ENCODE results near the gene HOXA3. TPM values are rescaled to one million over a fixed set of nuclear protein-coding genes. Genes with fewer than 3 reads are reported as not detected.

HOXA3 gene
- polyA plus RNA-seq, 1 donor, result 19.1 TPM

DNA sequence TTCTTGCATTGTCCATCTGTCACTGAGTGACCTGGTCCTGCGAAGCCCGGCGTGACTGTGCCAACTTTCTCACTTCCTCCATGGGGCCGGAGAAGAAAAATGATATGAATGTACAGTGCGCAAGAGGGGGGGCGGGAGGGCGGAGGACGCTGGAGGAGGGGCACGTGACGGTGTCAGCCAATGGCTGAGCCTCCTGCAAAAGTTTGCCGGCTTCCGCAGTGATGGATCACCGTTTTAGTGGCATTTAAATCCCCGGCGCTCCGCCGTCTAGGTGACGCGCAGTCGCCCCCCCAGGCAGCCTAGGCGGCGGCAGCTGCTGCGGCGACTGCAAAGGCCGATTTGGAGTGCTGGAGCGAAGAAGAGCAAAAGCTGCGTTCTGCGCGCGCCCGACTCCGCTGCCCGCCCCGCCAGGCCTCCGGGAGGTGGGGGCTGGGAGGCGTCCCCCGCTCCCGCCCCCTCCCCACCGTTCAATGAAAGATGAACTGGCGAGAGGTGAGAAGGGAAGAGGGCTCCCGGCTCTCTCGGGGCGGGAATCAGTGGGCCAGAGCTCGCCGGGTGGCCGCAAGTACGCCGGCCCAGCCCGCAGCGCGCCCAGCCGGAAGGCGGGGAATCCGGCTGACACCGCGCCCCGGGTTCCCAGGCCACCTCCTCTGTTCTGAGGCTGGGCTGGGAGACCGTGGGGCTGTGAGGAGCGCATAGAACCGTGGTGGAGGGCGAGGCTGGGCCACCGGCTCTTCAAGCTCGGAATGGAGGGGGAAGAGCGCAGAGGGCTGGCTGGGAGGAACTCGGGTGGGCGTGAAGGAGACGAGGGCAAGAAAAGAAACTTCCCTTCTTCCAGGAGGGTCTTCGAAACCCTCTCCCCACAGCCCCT, 56.3 kb downstream of the HOXA3 start, which contains the start of gene HOXA1:
TSS of gene HOXA1 (minus strand) at position 104 of the 871 bp plus-strand sequence. CDS start at position 16, 88 bp downstream.
- WGBS (ENCODE audit: insufficient coverage, low lambda C conversion rate), result no CpG with 5 or more reads among the region's 68 CpGs
- Histone ChIP-seq H3K27me3 (ENCODE audit: control insufficient read depth, insufficient read depth, low read length) (peaks cover 41% of the 10 kb centered on the region), H3K36me3 (ENCODE audit: control insufficient read depth, insufficient read depth, low read length) (peaks cover 6% of the 10 kb centered on the region), H3K27ac (ENCODE audit: low read length) (peak within 1 kb of the TSS; percentile 80), H3K4me3 (ENCODE audit: low read length) (peak within 1 kb of the TSS; percentile 88), H3K4me1 (ENCODE audit: control insufficient read depth, insufficient read depth, low read length) (peaks cover 14% of the 10 kb centered on the region), H3K9me3 (ENCODE audit: control insufficient read depth, low read depth, low read length) (peaks cover 2% of the 10 kb centered on the region)
- DNase-seq, result peak; percentile 82 to 86

DNA sequence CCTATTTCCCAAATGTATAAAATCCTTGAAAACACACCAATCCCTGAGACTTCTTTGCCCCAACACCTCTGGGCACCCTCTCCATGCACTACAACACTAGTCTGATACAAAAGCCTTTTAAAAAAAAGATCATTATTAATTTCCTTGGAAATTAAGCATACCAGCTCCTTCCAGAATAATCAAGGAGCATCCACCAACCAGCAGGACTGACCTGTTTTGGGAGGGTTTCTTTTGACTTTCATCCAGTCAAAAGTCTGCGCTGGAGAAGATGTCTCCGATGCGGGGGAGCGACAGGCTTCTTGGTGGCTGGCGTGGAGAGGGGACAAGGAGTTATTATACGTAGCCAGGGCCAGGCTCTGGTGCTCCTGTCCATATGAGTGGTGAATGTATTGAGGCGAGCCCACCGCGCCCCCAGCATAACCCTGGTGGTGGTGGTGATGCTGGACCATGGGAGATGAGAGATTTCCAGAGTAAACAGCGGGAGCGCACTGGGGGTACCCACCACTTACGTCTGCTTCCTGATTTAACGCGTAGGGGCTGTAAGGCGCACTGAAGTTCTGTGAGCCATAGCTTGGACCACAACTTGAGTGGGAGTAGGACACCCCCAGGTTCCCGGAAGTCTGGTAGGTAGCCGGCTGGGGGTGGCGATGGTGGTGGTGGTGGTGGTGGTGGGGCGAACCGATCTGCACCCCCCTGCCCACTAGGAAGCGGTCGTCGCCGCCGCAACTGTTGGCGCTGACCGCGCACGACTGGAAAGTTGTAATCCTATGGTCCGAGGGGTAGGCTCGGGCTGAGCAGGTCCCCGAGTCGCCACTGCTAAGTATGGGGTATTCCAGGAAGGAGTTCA, 57.1 kb downstream of the HOXA3 start:
- Histone ChIP-seq H3K27me3 (ENCODE audit: control insufficient read depth, insufficient read depth, low read length) (peaks cover 39% of the 10 kb centered on the region), H3K4me3 (ENCODE audit: low read length) (peak overlapping the region; percentile 88), H3K36me3 (ENCODE audit: control insufficient read depth, insufficient read depth, low read length) (no peaks in the 10 kb centered on the region), H3K4me1 (ENCODE audit: control insufficient read depth, insufficient read depth, low read length) (peaks cover 14% of the 10 kb centered on the region), H3K9me3 (ENCODE audit: control insufficient read depth, low read depth, low read length) (peaks cover 2% of the 10 kb centered on the region), H3K27ac (ENCODE audit: low read length) (no peak overlapping the region)
- WGBS (ENCODE audit: insufficient coverage, low lambda C conversion rate), result no CpG with 5 or more reads among the region's 33 CpGs
- DNase-seq, result peak in 1 of 2 donors; percentile 26

DNA sequence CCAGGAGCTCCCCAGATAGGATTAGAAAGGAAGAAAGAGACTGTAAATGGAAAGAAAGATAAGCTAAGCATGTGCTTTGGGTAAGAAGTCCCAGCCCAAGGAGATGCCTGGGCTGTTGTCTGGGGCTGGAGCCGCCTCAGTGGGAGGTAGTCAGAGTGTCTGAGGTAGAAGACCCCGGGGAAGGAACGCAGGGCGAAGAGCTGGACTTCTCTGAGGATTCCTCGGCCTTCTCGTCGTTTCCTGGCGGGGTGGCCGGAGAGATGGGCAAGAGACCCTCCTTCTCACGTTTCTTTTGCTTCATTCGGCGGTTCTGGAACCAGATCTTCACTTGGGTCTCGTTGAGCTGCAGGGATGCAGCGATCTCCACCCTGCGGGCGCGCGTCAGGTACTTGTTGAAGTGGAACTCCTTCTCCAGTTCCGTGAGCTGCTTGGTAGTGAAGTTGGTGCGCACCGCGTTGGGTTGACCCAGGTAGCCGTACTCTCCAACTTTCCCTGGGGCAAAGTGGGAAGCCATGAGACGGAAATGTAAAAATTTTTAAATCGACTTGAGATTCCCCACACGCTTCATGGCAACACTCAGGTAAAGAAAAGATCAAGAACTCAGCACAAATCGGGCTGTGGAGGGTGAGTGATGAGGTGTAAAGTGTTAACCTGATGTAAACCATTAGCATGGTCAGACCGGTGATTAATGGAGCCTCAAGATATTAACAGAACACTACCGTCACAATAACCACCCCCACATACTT, 57.9 kb downstream of the HOXA3 start:
- H3K9me3 ChIP-seq (ENCODE audit: control insufficient read depth, low read depth, low read length), result peaks cover 2% of the 10 kb centered on the region
- WGBS (ENCODE audit: insufficient coverage, low lambda C conversion rate), result 80% methylated on average over 1 of the region's 29 CpGs
- peaks cover 14% of the 10 kb centered on the region for H3K4me1 ChIP-seq (ENCODE audit: control insufficient read depth, insufficient read depth, low read length)
- H3K27ac ChIP-seq (ENCODE audit: low read length), result no peak overlapping the region
- H3K36me3 ChIP-seq (ENCODE audit: control insufficient read depth, insufficient read depth, low read length), result no peaks in the 10 kb centered on the region
- no peak for DNase-seq
- H3K4me3 ChIP-seq (ENCODE audit: low read length), result no peak overlapping the region
- peaks cover 39% of the 10 kb centered on the region for H3K27me3 ChIP-seq (ENCODE audit: control insufficient read depth, insufficient read depth, low read length)

DNA sequence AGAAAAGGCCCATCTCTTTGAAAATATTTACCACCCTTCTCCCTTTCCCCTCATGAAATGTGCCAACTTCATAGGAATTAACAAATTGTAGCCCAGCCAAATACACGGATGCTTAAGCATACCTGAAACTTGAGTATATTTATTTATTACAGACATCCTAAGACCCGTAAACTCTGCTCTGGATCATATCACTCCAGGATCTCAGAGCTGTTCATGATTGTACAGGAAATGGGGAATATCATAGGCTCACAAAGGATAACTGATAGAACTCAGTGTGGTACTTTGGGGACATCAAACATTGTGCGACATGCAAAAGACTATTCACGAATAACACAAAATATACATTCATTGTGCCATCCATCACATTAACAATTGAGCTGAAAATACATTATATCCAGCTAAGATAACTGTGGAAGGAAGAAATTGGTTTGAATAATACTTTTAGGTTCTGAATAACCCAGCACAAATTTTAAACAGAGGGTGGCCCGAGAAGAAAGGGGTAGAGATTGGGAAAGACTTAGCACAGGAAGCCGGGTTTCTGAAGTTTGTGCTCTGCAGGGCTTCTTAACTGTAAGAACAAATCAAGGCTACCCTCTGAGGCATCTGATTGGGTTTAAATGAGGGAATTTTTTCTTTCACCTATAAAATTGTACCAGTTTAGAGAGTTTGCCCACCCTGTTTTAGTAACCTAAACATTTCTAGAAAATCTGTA, 59.0 kb downstream of the HOXA3 start:
- Histone ChIP-seq H3K36me3 (ENCODE audit: control insufficient read depth, insufficient read depth, low read length) (no peaks in the 10 kb centered on the region), H3K27me3 (ENCODE audit: control insufficient read depth, insufficient read depth, low read length) (peaks cover 40% of the 10 kb centered on the region), H3K9me3 (ENCODE audit: control insufficient read depth, low read depth, low read length) (peaks cover 1% of the 10 kb centered on the region), H3K27ac (ENCODE audit: low read length) (no peak overlapping the region), H3K4me1 (ENCODE audit: control insufficient read depth, insufficient read depth, low read length) (peaks cover 11% of the 10 kb centered on the region), H3K4me3 (ENCODE audit: low read length) (no peak overlapping the region)
- DNase-seq, result no peak
- no CpG with 5 or more reads among the region's 6 CpGs for WGBS (ENCODE audit: insufficient coverage, low lambda C conversion rate)

GRCh38 chr7:27092819-27093110, 59.6 kb downstream of the HOXA3 start:
- WGBS (ENCODE audit: insufficient coverage, low lambda C conversion rate), result no CpG with 5 or more reads among the region's 1 CpG
- H3K27me3 ChIP-seq (ENCODE audit: control insufficient read depth, insufficient read depth, low read length), result peaks cover 41% of the 10 kb centered on the region

DNA sequence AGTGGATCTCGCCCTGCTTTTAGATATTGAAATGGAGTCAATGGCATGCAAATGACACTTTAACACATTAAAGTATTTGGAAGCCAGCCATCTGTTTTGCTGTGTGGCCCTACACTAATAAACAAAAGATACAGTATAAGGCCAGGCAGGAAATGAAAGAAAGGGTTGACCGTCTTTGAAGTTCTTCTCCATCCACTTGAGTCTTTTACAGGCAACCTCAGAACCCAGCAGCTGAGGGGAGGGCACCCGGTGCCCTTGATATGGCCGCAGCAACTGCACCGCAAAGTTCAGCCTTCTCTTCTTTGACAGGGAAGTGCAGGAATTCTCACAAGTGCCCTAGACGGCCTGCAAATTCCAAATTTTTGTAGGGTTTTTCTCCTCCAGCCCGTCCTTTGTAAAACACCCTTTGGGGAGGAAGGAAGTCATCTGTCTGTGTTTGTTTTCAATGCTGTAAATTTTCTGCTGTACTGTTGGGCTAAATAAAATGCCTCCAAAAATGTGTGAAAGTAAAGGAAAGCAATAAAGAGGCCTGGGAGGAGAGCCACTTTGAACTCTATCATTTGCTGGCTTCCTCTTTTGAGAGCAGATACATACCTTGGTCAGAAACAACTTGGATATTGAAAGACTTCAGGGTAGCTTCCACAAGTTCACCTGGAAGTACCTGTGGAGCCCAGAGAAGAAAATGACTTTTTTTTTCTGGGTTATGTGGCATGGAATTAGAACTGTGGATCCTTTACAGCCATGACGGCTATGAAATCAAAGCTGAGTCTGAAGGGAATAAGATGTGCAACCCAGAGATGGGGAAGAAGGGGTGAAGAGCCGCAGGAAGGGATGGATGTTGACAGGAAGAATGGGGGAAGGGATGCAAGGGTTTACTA, 60.2 kb downstream of the HOXA3 start:
- Histone ChIP-seq H3K27ac (ENCODE audit: low read length) (no peak overlapping the region), H3K9me3 (ENCODE audit: control insufficient read depth, low read depth, low read length) (peaks cover 9% of the 10 kb centered on the region), H3K27me3 (ENCODE audit: control insufficient read depth, insufficient read depth, low read length) (peaks cover 41% of the 10 kb centered on the region), H3K4me1 (ENCODE audit: control insufficient read depth, insufficient read depth, low read length) (peaks cover 2% of the 10 kb centered on the region), H3K36me3 (ENCODE audit: control insufficient read depth, insufficient read depth, low read length) (no peaks in the 10 kb centered on the region), H3K4me3 (ENCODE audit: low read length) (no peak overlapping the region)
- DNase-seq, result no peak
- WGBS (ENCODE audit: insufficient coverage, low lambda C conversion rate), result 82% methylated on average over 2 of the region's 9 CpGs

More at GRCh38 chr7:27092819-27093110, 59.6 kb downstream of the HOXA3 start:
- H3K4me3 ChIP-seq (ENCODE audit: low read length), result no peak overlapping the region
- H3K9me3 ChIP-seq (ENCODE audit: control insufficient read depth, low read depth, low read length), result peaks cover 7% of the 10 kb centered on the region
- no peaks in the 10 kb centered on the region for H3K36me3 ChIP-seq (ENCODE audit: control insufficient read depth, insufficient read depth, low read length)
- peaks cover 6% of the 10 kb centered on the region for H3K4me1 ChIP-seq (ENCODE audit: control insufficient read depth, insufficient read depth, low read length)
- no peak for DNase-seq
- no peak overlapping the region for H3K27ac ChIP-seq (ENCODE audit: low read length)

DNA sequence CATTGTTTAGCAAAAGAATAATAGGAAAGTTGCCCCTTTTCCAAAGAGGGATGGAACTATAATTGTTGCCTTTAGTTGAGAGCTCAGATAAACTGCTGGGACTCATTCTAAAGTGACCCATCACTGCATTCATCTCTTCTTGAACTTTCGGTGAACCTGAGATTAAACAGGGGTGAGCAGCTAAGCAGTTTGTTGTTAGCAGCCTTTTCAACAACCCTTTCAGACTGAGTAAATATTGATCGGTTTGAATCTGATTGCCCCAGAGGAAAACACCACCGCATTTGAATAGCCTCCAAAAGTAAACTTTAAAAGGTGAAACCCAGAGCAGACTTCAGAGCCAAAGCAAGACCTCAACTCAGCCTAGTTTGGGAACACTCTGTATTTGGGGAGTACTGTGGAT, 61.3 kb downstream of the HOXA3 start:
- Histone ChIP-seq H3K9me3 (ENCODE audit: control insufficient read depth, low read depth, low read length) (peaks cover 9% of the 10 kb centered on the region), H3K36me3 (ENCODE audit: control insufficient read depth, insufficient read depth, low read length) (no peaks in the 10 kb centered on the region), H3K27me3 (ENCODE audit: control insufficient read depth, insufficient read depth, low read length) (peaks cover 38% of the 10 kb centered on the region), H3K4me1 (ENCODE audit: control insufficient read depth, insufficient read depth, low read length) (no peaks in the 10 kb centered on the region), H3K4me3 (ENCODE audit: low read length) (no peak overlapping the region), H3K27ac (ENCODE audit: low read length) (no peak overlapping the region)
- no peak for DNase-seq
- no CpG with 5 or more reads among the region's 3 CpGs for WGBS (ENCODE audit: insufficient coverage, low lambda C conversion rate)

DNA sequence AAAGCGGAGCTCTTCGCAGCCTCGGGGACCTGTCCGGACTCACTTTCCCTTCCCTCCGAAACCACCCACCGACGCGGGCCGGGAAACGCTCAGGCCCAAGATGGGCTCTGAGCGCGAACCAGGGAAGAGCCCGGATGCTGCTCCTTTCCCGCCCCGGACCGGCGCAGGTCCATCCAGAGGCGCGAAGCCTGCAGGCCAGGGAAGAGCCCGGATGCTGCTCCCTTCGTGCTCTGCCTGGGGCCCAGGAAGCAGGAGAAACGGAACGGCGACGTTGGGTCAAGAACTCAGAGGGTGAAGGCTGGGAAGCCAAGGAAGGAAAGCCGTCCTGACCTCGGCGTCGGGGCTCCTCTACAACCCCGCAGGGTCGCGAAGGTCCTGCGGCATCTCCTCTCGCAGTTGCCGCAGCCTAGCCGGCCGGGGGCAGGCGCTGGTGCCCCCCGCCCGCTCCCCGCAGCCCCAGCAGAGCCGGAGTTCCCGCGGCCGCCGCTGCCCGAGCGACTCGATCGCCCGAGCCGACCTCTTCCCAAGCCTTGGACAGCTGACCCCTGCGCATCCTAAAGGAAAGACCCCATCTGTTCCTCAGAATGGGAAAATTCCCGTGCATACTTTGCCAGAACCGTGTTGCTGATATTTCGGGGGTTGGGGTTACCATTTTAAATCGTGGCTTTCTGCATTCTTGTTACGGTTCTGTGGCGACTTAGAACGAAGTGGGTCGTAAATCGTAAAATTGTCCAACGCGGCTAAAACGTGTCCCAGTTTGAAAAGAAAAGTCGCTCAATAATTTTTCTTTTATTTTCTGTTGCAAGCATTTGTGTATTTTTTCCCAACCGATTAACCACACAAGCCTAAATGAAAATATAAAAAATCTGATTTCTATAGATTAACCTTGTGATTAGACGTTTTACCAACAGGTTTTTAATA, 64.1 kb downstream of the HOXA3 start:
- Histone ChIP-seq H3K27me3 (ENCODE audit: control insufficient read depth, insufficient read depth, low read length) (peaks cover 24% of the 10 kb centered on the region), H3K9me3 (ENCODE audit: control insufficient read depth, low read depth, low read length) (peaks cover 9% of the 10 kb centered on the region), H3K4me3 (ENCODE audit: low read length) (no peak overlapping the region), H3K27ac (ENCODE audit: low read length) (no peak overlapping the region), H3K36me3 (ENCODE audit: control insufficient read depth, insufficient read depth, low read length) (no peaks in the 10 kb centered on the region), H3K4me1 (ENCODE audit: control insufficient read depth, insufficient read depth, low read length) (no peaks in the 10 kb centered on the region)
- WGBS (ENCODE audit: insufficient coverage, low lambda C conversion rate), result 75% methylated on average over 15 of the region's 68 CpGs
- DNase-seq, result no peak
